Heart left ventricle (tissue), 13 donors: ENCODE measurements around the gene PXK.

ENCODE experiments used
- POLR2A ChIP-seq, 2 donors: fragments of 450-650 bp; IDR thresholded peaks; one replicate each; pipeline ENCODE4 v1.6.1; 2017; ENCODE audit warnings: antibody characterized with exemption in 2 of 2, mild to moderate bottlenecking in 2 of 2, moderate library complexity in 2 of 2
- TF ChIP-seq, protein P1 (sequence below), 12 donors: fragments of 200-600 bp; sonication (generic) in 4 of 12; IDR thresholded peaks; one replicate each; pipeline versions ENCODE4 v1.5.0 to v1.8.0; 2018 to 2022; ENCODE audit warnings: antibody characterized with exemption in 12 of 12, mild to moderate bottlenecking in 5 of 12
- donor health status: ischemic (EF 13 %, LVEDD 7.1; RV severe dilation, severe dysfunction).
- donor health status: DM: no; HTN: yes; CAD: no.
- donor health status: DM: no; HTN: no; CAD: no.
- donor health status: ischemic (EF 25% LVEDD 6.9; RV normal size, moderate dysfunction).
- donor health status: ischemic (EF 25% LVEDD 5.7; RV mildly dilated, moderate dysfunction).
- donor health status: ischemic (EF 35%, LVEDD 5.7; RV mildly dilated, moderate dysfunction).
- donor health status: nonischemic (EF 11% LVEDD 7.7; RV severe dilation, severe dysfunction).
- donor health status: DM: yes; HTN: yes; CAD: no.
- donor health status: PGD.
- donor health status: ischemic (EF 29% LVEDD 5.4; RV normal size, mild dysfunction).
- donor health status: nonischemic (EF 23%, LVEDD 6.1; RV moderate dilation, normal function).

DNA sequence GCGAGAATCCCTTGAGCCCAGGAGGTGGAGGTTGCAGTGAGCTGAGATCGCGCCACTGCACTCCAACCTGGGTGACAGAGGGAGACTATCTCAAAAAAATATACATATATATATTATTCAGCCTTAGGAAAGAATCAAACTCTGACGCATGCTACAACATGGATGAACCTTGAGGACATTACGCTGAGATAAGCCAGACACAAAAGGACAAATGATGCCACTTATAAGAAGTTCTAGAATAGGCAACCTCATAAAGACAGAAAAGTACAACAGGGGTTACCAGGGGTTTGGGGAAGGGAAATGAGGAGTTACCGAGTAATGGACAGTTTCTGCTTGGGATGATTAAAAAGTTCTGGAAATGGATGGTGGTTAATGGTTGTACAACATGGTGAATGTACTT is 100.2 kb downstream of the PXK start:
- TF ChIP-seq, protein P1, sequence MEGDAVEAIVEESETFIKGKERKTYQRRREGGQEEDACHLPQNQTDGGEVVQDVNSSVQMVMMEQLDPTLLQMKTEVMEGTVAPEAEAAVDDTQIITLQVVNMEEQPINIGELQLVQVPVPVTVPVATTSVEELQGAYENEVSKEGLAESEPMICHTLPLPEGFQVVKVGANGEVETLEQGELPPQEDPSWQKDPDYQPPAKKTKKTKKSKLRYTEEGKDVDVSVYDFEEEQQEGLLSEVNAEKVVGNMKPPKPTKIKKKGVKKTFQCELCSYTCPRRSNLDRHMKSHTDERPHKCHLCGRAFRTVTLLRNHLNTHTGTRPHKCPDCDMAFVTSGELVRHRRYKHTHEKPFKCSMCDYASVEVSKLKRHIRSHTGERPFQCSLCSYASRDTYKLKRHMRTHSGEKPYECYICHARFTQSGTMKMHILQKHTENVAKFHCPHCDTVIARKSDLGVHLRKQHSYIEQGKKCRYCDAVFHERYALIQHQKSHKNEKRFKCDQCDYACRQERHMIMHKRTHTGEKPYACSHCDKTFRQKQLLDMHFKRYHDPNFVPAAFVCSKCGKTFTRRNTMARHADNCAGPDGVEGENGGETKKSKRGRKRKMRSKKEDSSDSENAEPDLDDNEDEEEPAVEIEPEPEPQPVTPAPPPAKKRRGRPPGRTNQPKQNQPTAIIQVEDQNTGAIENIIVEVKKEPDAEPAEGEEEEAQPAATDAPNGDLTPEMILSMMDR (IDR thresholded peaks at IDR 0.05) = no peak
- no peak for TF ChIP-seq POLR2A (IDR thresholded peaks at IDR 0.05)
